ENCODE data around the gene HTR2A.

GRCh38 chr13:46903748-46904147 is 6.9 kb upstream of the HTR2A start:
- TF ChIP-seq FOXM1 (IDR thresholded peaks at IDR 0.05; ENCODE audit: low read depth, low read length): no peak
- TF ChIP-seq, protein P1, sequence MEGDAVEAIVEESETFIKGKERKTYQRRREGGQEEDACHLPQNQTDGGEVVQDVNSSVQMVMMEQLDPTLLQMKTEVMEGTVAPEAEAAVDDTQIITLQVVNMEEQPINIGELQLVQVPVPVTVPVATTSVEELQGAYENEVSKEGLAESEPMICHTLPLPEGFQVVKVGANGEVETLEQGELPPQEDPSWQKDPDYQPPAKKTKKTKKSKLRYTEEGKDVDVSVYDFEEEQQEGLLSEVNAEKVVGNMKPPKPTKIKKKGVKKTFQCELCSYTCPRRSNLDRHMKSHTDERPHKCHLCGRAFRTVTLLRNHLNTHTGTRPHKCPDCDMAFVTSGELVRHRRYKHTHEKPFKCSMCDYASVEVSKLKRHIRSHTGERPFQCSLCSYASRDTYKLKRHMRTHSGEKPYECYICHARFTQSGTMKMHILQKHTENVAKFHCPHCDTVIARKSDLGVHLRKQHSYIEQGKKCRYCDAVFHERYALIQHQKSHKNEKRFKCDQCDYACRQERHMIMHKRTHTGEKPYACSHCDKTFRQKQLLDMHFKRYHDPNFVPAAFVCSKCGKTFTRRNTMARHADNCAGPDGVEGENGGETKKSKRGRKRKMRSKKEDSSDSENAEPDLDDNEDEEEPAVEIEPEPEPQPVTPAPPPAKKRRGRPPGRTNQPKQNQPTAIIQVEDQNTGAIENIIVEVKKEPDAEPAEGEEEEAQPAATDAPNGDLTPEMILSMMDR (IDR thresholded peaks at IDR 0.05 in 2 of 3, conservative IDR thresholded peaks at IDR 0.05 in 1 of 3; ENCODE audit: control insufficient read depth in 2 of 3, extremely low read depth in 1 of 3, insufficient read depth in 1 of 3, low read depth in 3 of 3, low read length in 3 of 3): no peak
- TF ChIP-seq, protein P2, sequence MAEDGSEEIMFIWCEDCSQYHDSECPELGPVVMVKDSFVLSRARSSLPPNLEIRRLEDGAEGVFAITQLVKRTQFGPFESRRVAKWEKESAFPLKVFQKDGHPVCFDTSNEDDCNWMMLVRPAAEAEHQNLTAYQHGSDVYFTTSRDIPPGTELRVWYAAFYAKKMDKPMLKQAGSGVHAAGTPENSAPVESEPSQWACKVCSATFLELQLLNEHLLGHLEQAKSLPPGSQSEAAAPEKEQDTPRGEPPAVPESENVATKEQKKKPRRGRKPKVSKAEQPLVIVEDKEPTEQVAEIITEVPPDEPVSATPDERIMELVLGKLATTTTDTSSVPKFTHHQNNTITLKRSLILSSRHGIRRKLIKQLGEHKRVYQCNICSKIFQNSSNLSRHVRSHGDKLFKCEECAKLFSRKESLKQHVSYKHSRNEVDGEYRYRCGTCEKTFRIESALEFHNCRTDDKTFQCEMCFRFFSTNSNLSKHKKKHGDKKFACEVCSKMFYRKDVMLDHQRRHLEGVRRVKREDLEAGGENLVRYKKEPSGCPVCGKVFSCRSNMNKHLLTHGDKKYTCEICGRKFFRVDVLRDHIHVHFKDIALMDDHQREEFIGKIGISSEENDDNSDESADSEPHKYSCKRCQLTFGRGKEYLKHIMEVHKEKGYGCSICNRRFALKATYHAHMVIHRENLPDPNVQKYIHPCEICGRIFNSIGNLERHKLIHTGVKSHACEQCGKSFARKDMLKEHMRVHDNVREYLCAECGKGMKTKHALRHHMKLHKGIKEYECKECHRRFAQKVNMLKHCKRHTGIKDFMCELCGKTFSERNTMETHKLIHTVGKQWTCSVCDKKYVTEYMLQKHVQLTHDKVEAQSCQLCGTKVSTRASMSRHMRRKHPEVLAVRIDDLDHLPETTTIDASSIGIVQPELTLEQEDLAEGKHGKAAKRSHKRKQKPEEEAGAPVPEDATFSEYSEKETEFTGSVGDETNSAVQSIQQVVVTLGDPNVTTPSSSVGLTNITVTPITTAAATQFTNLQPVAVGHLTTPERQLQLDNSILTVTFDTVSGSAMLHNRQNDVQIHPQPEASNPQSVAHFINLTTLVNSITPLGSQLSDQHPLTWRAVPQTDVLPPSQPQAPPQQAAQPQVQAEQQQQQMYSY (CRISPR knock-in tag; IDR thresholded peaks at IDR 0.05): no peak
- TF ChIP-seq EZH2 (IDR thresholded peaks at IDR 0.05; ENCODE audit: borderline replicate concordance, control insufficient read depth, low read depth, low read length): no peak
- no peak for TF ChIP-seq TCF12 (IDR thresholded peaks at IDR 0.05; ENCODE audit: low read depth, low read length)
- no peak for TF ChIP-seq NFYB (IDR thresholded peaks at IDR 0.05; ENCODE audit: insufficient read depth, low read depth, low read length)
- TF ChIP-seq POLR2A (IDR thresholded peaks at IDR 0.05; ENCODE audit: low read depth, low read length): no peak
- TF ChIP-seq IRF4 (IDR thresholded peaks at IDR 0.05; ENCODE audit: low read depth, low read length): no peak
- TF ChIP-seq ZNF622 (IDR thresholded peaks at IDR 0.05): no peak
- no peak for TF ChIP-seq GABPA (IDR thresholded peaks at IDR 0.05; ENCODE audit: low read depth)
- no peak for TF ChIP-seq NFIC (IDR thresholded peaks at IDR 0.05; ENCODE audit: low read depth, low read length)
- TF ChIP-seq BMI1 (IDR thresholded peaks at IDR 0.05; ENCODE audit: borderline replicate concordance): no peak
- TF ChIP-seq RFX5 (IDR thresholded peaks at IDR 0.05; ENCODE audit: low read depth, low read length): no peak
- TF ChIP-seq, protein P3, sequence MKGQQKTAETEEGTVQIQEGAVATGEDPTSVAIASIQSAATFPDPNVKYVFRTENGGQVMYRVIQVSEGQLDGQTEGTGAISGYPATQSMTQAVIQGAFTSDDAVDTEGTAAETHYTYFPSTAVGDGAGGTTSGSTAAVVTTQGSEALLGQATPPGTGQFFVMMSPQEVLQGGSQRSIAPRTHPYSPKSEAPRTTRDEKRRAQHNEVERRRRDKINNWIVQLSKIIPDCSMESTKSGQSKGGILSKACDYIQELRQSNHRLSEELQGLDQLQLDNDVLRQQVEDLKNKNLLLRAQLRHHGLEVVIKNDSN (IDR thresholded peaks at IDR 0.05; ENCODE audit: borderline replicate concordance, extremely low read length, insufficient read depth, low read depth, low read length): no peak

All from GM12878 (cell line).